Glutamatergic neuron (in vitro differentiated cells): ENCODE measurements around the gene ATAD2B. TPM values are rescaled to one million over a fixed set of nuclear protein-coding genes. Genes with fewer than 3 reads are reported as not detected.
"Not testable (repeated sequence)": the region's sequence is repeated elsewhere in the genome, so short reads cannot be mapped to it uniquely, and the experiment has no call there.

Experiments
- DNase-seq: peaks from one replicate; pipeline ENCODE4 v3.0.0; 2022
- H3K27ac Mint-ChIP-seq: one replicate; pipeline ENCODE4 v1.8.0; 2020; ENCODE audit warnings: mild to moderate bottlenecking, mixed read lengths, inconsistent platforms; ENCODE audit not compliant: unreplicated experiment
- H3K27me3 Mint-ChIP-seq: one replicate; pipeline ENCODE4 v1.8.0; 2020; ENCODE audit warnings: mild to moderate bottlenecking, moderate library complexity, mixed read lengths, inconsistent platforms; ENCODE audit not compliant: unreplicated experiment
- H3K36me3 Mint-ChIP-seq: one replicate; pipeline ENCODE4 v1.8.0; 2020; ENCODE audit warnings: mild to moderate bottlenecking, mixed read lengths, inconsistent platforms; ENCODE audit not compliant: unreplicated experiment
- H3K4me1 Mint-ChIP-seq: one replicate; pipeline ENCODE4 v1.8.0; 2020; ENCODE audit warnings: mild to moderate bottlenecking, low read depth, mixed read lengths, inconsistent platforms; ENCODE audit not compliant: unreplicated experiment
- H3K4me3 Mint-ChIP-seq: one replicate; pipeline ENCODE4 v1.8.0; 2020; ENCODE audit warnings: mild to moderate bottlenecking, mixed read lengths, inconsistent platforms; ENCODE audit not compliant: unreplicated experiment
- H3K9me3 Mint-ChIP-seq: one replicate; pipeline ENCODE4 v1.8.0; 2020; ENCODE audit warnings: mild to moderate bottlenecking, moderate library complexity, mixed read lengths, inconsistent platforms; ENCODE audit not compliant: unreplicated experiment
- CTCF ChIP-seq: fragments of 200-600 bp; sonication (generic); IDR thresholded peaks from one replicate; pipeline ENCODE4 v1.5.0; 2021; ENCODE audit not compliant: partially characterized antibody, unreplicated experiment
- total RNA-seq: library from RNA; stranded (reverse); fragmentation: NEBNext Ultra II Directional; extraction: Animal tissue kit (Norgen Biotek cat#: 25700); gene quantifications from one replicate; pipeline ENCODE4 v1.2.1, GENCODE V29; 2021; ENCODE audit not compliant: unreplicated experiment

Gene ATAD2B
- total RNA-seq, 1 donor from 2014 or later, result 108 TPM

- Mint-ChIP-seq H3K9me3 (no peaks in the 10 kb centered on the region), H3K27me3 (peaks cover 9% of the 10 kb centered on the region), H3K27ac (no peak overlapping the region), H3K4me3 (no peak overlapping the region), H3K4me1 (no peaks in the 10 kb centered on the region), H3K36me3 (peaks cover 3% of the 10 kb centered on the region)
- no peak for TF ChIP-seq CTCF
- no peak for DNase-seq
Measured at GRCh38 chr2:23782126-23782525, 144.8 kb downstream of the ATAD2B start.

DNA sequence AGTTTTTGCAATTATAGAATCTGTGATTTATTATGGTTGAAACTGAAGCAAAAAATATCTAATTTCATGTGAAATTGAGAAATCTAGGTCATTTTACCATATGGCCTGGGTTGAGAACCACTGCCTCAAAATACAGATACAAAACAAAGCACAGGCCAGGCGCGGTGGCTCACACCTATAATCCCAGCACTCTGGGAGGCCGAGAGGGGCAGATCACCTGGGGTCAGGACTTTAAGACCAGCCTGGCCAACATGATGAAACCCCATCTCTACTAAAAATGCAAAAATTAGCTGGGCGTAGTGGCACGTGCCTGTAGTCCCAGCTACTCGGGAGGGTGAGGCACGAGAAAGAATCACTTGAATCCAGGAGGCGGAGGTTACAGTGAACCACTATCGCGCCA, 146.5 kb downstream of the ATAD2B start:
- not testable (repeated sequence) for H3K36me3 Mint-ChIP-seq

DNA sequence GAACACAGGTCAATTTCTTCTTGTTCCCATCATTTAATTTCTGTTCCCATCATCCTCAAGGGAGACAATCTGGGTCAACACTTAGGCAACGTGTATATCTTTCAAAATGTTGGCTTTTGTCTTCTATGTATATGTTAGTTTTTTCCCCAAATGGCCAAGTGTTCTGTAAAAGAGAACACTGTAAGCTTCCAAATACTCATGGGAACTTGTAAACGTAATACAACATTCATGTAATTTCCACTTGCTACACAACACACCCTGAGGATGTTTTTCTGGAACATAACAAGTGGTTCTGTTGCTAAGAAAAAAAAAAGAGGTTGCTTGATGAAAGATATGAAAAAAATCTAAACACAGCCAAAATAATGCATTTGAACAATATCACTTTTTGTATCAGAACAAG, 149.1 kb downstream of the ATAD2B start:
- no peaks in the 10 kb centered on the region for H3K4me1 Mint-ChIP-seq
- H3K27me3 Mint-ChIP-seq, result peaks cover 6% of the 10 kb centered on the region
- DNase-seq, result no peak
- no peak overlapping the region for H3K4me3 Mint-ChIP-seq
- H3K9me3 Mint-ChIP-seq, result no peaks in the 10 kb centered on the region
- no peak overlapping the region for H3K27ac Mint-ChIP-seq
- TF ChIP-seq CTCF, result no peak
- no peaks in the 10 kb centered on the region for H3K36me3 Mint-ChIP-seq

More for the DNA sequence above, 146.5 kb downstream of the ATAD2B start:
- H3K27me3 Mint-ChIP-seq, H3K4me3 Mint-ChIP-seq, H3K27ac Mint-ChIP-seq, DNase-seq, H3K4me1 Mint-ChIP-seq, H3K9me3 Mint-ChIP-seq: not testable (repeated sequence)

DNA sequence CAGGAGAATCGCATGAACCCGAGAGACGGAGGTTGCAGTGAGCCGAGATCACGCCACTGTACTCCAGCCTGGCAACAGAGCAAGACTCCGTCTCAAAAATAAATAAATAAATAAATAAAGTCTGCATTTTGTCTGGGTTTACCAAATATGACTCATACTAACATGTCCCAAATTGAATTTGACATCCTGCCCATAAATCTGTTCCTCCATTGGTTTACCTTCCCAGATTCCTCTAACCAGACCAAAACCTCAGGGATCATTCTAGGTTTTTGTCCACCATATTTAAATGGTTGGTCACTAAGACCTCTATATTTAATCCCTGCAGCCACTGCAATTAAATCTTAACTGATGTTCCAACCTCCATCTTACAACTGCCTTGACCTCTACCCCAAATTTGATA, 150.9 kb downstream of the ATAD2B start:
- Mint-ChIP-seq H3K27me3 (peaks cover 6% of the 10 kb centered on the region), H3K27ac (no peak overlapping the region), H3K36me3 (peaks cover 8% of the 10 kb centered on the region), H3K4me3 (no peak overlapping the region), H3K9me3 (no peaks in the 10 kb centered on the region), H3K4me1 (no peaks in the 10 kb centered on the region)
- DNase-seq, result no peak
- no peak for TF ChIP-seq CTCF

GRCh38 chr2:23772684-23773083, 154.2 kb downstream of the ATAD2B start:
- Mint-ChIP-seq H3K27me3 (no peaks in the 10 kb centered on the region), H3K4me1 (no peaks in the 10 kb centered on the region), H3K27ac (no peak overlapping the region), H3K9me3 (no peaks in the 10 kb centered on the region), H3K36me3 (peaks cover 16% of the 10 kb centered on the region), H3K4me3 (no peak overlapping the region)
- DNase-seq, result no peak
- TF ChIP-seq CTCF, result no peak

- no peaks in the 10 kb centered on the region for H3K4me1 Mint-ChIP-seq
- TF ChIP-seq CTCF, result no peak
- DNase-seq, result no peak
- H3K4me3 Mint-ChIP-seq, result no peak overlapping the region
- H3K9me3 Mint-ChIP-seq, result no peaks in the 10 kb centered on the region
- no peak overlapping the region for H3K27ac Mint-ChIP-seq
- H3K27me3 Mint-ChIP-seq, result peaks cover under 1% of the 10 kb centered on the region
- H3K36me3 Mint-ChIP-seq, result peaks cover 16% of the 10 kb centered on the region
Measured at GRCh38 chr2:23772056-23772455, 154.9 kb downstream of the ATAD2B start.
